IMR-90 (cell line): ENCODE data around the gene BRME1. TPM values are rescaled to one million over a fixed set of nuclear protein-coding genes. Genes with fewer than 3 reads are reported as not detected.

Source experiments
- BHLHE40 ChIP-seq: fragments of 150-350 bp; IDR thresholded peaks from 2 replicates; pipeline ENCODE4 v1.6.1; 2016; ENCODE audit warnings: mild to moderate bottlenecking, low read depth, low read length
- CEBPB ChIP-seq: IDR thresholded peaks from 2 replicates; pipeline ENCODE4 v1.6.1; 2012; ENCODE audit warnings: low read depth, low read length, improper control_type of control experiment
- FOS ChIP-seq: fragments of 150-350 bp; IDR thresholded peaks from 2 replicates; pipeline ENCODE4 v1.6.1; 2016; ENCODE audit warnings: low read depth, low read length
- MAFK ChIP-seq: IDR thresholded peaks from 2 replicates; pipeline ENCODE4 v1.6.1; 2012; ENCODE audit warnings: low read depth, low read length, improper control_type of control experiment
- MXI1 ChIP-seq: IDR thresholded peaks from 2 replicates; pipeline ENCODE4 v1.6.1; 2012; ENCODE audit warnings: low read depth, mild to moderate bottlenecking, low read length, moderate library complexity, borderline replicate concordance
- POLR2A ChIP-seq: IDR thresholded peaks from 2 replicates; pipeline ENCODE4 v1.6.1; 2012; ENCODE audit warnings: mild to moderate bottlenecking, low read depth, low read length
- RFX5 ChIP-seq: IDR thresholded peaks from 2 replicates; pipeline ENCODE4 v1.8.0; 2012; ENCODE audit warnings: low read depth, mild to moderate bottlenecking, low read length, moderate library complexity
- SMC3 ChIP-seq: fragments of 150-350 bp; IDR thresholded peaks from 2 replicates; pipeline ENCODE4 v1.6.1; 2016; ENCODE audit warnings: low read depth, mild to moderate bottlenecking, antibody characterized with exemption, low read length, moderate library complexity
- polyA plus RNA-seq, 3 experiments: library from polyadenylated mRNA; depleted of rRNA; stranded (reverse); fragments of >200 nt; gene quantifications; 2 replicates each; pipeline ENCODE4 v1.2.3, GENCODE V29; 2012; ENCODE audit warnings: low replicate concordance in 1 of 3
- total RNA-seq: library from RNA; depleted of rRNA; stranded (reverse); fragments of >200 nt; gene quantifications from 2 replicates; pipeline ENCODE4 v1.2.3, GENCODE V29; 2012

Gene BRME1
- total and polyA plus RNA-seq, 2 of the 4 experiments (the other 2 are of a cell fraction) = 0.18 to 0.38 TPM

DNA sequence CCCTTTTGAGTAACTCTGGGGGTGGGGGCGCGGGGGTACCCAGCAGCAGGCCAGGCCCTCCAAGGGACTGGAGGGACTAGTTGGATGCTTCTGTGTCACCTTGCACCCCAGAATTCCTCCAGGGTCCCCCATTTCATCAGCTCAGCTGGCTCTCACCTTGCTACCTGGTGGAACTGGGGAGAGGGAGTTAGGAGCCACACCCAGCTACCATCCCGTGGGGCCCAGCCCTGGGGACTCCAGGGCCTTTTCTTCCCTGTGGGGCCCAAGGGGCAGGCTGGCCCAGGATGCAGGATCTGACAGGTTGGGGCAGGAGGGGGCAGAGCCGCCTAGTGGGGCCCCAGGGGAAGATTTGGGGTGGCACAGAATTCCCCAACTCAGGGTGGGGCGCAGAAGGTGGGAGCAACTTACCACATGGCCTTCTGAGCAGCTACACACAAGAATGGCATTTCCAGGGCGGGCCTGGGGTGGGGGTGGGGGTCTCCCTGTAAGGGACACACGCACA, 61.7 kb downstream of the BRME1 start (continued):
- TF ChIP-seq CEBPB = no peak
- TF ChIP-seq BHLHE40 = no peak
- no peak for TF ChIP-seq MXI1
- no peak for TF ChIP-seq RFX5
- TF ChIP-seq SMC3 = no peak
- TF ChIP-seq POLR2A = no peak
- TF ChIP-seq MAFK = no peak
- TF ChIP-seq FOS = no peak
